Measurements from ENCODE around the gene MAB21L3.

GRCh38 chr1:116118471-116118870 lies 7.3 kb downstream of the MAB21L3 start:
- TF ChIP-seq, protein P1, sequence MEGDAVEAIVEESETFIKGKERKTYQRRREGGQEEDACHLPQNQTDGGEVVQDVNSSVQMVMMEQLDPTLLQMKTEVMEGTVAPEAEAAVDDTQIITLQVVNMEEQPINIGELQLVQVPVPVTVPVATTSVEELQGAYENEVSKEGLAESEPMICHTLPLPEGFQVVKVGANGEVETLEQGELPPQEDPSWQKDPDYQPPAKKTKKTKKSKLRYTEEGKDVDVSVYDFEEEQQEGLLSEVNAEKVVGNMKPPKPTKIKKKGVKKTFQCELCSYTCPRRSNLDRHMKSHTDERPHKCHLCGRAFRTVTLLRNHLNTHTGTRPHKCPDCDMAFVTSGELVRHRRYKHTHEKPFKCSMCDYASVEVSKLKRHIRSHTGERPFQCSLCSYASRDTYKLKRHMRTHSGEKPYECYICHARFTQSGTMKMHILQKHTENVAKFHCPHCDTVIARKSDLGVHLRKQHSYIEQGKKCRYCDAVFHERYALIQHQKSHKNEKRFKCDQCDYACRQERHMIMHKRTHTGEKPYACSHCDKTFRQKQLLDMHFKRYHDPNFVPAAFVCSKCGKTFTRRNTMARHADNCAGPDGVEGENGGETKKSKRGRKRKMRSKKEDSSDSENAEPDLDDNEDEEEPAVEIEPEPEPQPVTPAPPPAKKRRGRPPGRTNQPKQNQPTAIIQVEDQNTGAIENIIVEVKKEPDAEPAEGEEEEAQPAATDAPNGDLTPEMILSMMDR (IDR thresholded peaks at IDR 0.05) = no peak
- no peak for TF ChIP-seq POLR2A (IDR thresholded peaks at IDR 0.05)

Measured in adrenal gland (tissue), 5 donors.